Stimulated activated CD8-positive, alpha-beta memory T cell treated with anti-CD3 and anti-CD28 coated beads, Interleukin-7, amount 100 ng/mL, for 1 hour (primary cell): ENCODE data around the gene GRID1.
"Not testable (repeated sequence)": the region's sequence is repeated elsewhere in the genome, so short reads cannot be mapped to it uniquely, and the experiment has no call there.

Experiments used
- DNase-seq, 2 donors: peaks; one replicate each; pipeline ENCODE4 v3.0.0-alpha.2; 2020; ENCODE audit warnings: low read depth in 2 of 2

The GRID1 gene

DNA sequence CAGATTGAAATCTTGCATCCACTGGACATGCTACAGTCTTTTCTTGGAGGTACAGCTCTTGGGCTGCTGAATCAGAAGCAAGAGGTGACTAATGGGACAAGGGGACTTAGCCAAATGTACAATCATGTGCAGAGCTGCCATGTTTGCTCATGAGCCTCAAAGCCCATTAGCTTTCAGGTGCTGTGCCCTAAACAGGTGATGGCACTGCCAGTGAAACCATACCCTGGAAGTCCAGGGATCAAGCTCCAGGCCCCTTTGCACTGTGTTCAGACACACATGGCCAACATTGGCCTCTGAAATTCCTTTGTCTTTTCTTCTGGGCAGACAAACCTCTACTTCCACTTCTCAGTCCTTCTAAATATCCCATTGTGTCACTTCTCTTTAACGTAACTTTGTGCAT is 328.2 kb downstream of the GRID1 start:
- DNase-seq, result no peak

DNA sequence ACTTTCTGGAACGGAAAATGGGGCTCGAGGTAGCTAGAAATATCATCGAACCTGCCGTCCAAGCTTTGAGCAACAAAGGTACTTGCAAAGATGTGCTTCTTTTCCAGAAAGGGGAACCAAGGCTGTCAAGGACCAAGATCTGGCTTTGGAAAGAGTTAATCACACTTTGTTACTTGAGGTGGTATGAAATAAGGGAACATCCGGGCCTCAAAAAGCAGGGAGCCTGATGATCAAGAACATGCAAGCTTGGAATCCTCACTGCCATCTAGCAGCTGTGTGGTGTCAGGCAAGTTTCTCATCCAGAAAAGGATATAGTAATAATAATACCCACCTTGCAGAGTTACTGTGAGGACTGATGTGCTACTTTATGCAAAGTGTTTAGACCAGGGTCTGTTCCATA is 329.5 kb downstream of the GRID1 start:
- no peak for DNase-seq

DNA sequence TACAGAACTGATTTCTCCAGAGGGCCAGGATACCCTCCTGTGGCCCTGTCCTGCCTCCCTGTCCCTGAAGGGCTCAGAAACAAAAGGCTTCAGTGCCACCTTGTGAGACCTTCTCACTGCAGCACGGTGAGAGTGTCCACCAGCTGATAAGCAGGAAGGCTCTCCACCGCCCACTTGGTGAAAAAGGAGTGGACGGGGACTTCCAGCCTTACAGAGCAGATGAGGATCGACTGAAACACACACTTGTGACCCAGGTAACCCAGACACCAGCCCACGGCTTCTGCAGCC is 330.1 kb downstream of the GRID1 start:
- DNase-seq, result no peak

DNA sequence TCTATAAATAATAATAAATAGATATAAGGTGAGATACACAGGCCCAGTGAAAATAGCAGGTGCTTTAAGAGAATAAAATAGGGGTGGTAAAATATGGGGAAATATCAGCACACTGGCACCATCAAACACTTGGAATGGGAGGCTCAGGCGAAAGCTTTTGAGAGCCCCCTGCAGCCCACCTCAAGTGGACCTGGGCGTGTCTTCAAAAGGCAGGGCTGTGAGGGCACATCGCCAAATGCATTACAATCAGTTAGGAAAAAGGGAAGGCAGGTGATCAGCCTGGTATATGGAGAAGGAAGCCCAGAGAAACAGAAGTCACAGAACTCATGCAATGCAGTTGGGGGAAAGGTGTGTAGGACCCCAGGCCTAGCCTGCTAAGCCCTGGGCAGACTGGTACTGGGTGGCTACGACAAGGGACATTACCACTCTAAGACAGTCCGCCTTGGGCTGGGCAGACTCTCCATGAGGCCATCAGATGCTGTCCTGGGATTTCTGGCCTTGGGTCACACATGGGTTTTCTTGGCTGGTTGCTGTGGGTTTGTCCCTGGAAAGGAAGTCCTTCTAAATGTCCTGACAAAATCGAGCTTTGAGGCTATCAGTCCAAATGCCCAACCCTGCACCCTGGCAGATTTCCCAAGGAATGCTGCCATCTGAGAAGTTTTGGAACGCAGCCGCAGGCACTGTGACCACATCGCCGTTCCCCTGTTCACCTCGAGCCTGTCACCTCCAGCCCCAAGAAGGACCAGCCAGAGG is 330.6 kb downstream of the GRID1 start:
- DNase-seq, result no peak

DNA sequence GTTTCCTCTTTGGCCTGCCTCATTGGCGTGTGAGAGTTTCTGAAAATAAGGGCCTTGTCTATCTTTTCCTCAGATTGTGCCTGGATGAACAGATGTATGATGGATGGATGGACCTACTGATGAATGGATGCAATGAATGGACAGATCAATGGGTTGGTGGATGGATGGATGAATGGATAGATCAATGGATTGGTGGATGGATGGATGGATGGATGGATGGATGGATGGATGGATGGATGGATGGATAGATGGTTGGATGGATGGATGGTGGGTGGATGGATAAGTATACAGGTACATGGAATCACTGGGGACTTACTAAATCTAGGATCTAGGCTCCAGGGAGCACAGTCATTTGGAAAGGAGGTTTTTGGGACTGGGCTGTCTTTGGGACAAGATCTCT is 331.9 kb downstream of the GRID1 start:
- no peak for DNase-seq

DNA sequence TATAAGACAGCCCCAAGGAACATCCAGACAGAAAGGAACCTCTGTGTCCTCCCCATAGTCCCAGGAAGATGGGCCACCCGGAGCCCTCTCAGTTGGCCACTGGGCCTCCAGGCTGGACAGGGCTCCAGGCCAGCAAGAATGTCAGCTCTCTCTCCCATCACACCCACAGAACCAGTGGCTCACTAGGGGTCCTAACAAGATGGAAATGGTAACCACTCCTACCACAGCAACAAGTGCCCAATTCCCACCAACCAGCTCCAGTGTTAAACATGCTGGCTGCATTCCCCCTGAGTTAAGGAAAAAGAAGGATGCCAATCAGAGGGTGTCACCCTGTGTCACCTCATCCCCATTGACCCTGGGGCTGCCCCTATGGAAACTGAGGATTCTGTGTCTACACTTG is 333.0 kb downstream of the GRID1 start:
- DNase-seq, result no peak

DNA sequence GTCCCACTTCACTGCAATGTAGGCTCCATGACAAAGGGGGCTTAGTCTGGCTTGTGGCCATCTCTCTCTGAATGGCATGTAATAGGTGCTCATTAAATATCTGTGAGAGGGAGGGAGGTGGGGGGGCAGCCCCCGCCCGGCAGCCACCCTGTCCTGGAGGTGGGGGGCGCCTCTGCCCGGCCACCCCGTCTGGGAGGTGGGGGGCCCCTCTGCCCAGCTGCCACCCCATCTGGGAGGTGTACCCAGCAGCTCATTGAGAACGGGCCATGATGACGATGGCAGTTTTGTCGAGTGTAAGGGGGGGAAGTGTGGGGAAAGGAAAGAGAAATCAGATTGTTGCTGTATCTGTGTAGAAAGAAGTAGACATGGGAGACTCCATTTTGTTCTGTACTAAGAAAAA is 334.5 kb downstream of the GRID1 start:
- DNase-seq, result not testable (repeated sequence)

DNA sequence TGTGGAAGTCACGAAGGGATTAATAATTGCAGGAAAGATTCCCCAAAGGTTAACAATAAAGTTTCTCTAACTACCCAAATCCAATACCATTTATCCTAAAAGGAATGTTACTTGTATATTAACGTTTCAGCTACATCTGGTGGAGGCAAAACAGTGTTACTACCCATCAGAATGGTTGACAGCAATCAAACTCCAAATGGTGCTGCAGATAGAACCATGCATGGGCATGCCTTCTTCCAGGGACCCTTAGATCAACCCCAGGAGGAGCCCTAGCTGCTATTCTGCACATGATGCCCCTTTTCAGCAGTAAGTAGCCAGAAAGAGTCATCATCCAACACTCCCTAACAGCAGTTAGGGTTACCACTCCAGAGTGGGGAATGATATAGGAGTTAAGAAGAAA is 336.3 kb downstream of the GRID1 start:
- DNase-seq, result no peak

DNA sequence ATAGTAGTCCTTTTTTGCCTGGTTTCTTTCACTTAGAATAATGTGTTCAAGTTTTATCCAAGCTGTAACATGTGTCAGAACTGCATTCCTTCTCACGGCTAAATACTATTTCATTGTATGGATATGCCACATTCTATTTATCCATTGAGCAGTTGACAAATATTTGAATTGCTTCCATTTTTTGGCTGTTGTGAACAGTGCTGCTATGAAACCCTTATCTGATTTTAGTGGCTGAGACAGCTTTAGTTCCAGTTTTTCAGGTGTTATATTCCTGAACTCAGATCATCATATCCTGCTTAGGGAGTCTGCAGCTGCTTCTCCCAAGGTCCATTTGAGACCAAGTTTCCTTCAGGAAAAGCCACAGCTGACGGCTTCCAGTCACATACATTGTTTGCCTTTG is 339.2 kb downstream of the GRID1 start:
- no peak for DNase-seq

DNA sequence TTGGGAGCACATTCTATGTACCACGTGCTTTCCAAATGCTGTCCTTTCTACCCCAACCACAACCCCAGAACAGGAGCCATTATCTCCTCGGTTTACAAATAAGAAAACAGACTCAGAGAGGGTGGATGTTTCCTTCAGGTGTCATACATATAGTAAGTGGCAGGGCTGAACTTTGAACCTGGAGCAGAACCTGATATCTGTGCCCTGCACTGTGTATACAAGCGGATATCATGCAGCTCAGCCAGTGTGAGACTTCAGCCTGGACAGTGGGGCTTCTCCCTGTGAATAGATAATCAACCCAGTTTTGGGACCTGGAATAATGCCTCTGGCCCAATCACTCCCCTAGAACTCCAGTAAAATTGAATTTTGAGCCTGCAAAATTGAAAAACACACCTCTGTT is 341.1 kb downstream of the GRID1 start:
- DNase-seq, result no peak

DNA sequence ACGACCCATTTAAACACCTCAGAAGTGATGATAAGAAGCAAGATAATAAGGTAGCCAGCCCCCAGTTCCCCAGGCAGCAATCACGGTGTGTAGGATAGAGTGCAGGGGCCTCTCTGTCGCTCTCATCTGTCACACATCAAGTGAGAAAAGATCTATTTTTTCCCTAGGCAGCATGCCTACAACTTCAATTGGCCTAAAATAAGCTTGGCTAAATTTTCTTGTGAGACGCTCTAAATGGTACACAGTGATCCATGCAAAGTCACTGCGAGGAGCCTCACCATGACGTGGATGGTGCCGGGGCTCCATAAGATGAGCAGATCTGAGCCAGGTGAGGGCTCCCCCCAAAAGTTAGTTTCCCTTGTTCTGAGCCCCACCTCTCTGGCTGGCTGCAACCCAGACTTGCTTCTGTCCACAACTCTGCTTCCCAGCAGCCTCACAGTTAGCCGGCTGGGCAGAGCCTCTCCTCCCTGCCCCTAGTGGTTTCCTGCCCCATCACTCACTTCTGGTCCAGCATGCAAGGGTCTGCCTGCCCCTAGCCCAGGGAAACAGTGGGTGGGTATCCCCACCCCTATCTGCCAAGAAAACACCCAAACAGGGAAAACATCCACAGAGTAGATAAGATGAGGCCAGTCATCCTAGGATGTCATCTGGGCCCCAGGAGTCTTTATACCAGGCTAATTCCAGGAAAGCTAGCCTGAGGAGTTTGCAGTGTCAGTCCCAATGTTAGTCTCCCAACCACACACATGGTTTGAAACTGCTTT is 342.1 kb downstream of the GRID1 start:
- no peak for DNase-seq

DNA sequence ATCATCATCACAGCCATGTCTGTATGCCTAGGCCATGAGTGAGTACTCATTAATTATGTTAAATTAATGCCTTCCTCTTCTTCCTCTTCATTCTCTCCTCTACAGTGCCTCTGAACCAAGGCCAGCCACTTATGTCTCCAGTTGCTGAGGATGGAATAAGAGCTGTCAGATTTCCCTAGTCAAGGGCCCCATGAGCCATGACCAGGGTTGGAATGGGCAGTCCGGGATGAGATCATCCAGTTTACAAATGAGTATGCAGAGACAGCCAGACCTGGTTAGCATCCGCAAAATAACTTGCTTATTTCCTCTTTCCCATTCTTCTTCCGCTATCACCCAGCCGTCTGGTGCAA is 342.7 kb downstream of the GRID1 start:
- no peak for DNase-seq

DNA sequence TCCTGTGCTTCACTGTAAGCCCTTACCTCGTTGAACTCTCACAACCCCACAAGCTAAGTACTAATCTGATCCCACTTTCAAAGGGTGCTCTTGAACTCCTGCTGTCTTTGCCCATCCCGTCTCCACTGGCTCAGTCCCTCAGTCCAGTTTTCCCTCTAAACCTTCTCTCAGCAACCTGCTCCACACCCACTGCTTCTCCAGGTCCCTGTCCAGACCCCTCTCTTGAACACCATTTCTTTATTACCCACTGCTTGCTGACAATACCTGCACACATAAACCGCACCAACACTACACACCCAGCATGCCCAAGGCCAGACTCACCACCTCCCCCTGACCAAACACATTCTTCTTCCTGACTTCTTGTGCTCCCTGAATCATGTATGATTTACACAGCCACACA is 343.3 kb downstream of the GRID1 start:
- no peak for DNase-seq

DNA sequence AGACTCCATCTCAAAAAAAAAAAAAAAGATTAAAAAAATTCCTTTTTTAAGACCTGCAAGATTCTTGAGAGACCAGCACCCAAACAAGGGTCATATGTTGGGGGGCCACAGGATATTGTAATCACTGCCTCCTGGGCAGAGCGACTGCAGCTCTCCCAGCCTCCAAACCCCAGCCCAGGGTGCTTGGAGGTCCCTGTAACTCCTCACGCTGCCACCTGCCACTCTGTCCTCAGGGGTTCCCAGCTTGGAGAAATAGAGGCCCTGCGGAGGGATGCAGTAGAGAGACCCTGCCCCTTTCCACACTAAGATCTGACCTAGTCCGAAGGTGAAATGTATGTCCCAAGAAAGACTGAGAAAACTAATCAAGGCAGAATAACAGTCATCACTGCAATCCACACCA is 343.7 kb downstream of the GRID1 start:
- no peak for DNase-seq

DNA sequence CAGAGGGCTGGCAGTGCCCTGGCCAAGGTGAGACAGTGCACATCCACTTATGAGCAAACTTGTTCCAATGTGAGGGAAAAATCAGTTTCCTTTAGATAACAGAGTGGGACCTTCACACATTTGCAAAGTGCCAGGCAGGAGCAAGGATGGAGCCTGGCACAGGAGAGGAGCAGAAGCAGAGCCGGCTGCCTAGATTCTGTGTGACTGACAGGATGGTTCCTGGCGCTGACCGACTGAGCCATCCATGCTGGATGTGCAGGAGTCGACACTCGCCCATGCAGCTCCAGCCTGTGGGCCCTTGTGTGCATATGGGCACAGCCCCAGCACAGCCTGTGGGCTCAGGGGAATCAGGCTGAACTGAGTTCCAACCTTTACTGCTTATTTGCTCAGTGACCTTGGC is 346.5 kb downstream of the GRID1 start:
- no peak for DNase-seq

DNA sequence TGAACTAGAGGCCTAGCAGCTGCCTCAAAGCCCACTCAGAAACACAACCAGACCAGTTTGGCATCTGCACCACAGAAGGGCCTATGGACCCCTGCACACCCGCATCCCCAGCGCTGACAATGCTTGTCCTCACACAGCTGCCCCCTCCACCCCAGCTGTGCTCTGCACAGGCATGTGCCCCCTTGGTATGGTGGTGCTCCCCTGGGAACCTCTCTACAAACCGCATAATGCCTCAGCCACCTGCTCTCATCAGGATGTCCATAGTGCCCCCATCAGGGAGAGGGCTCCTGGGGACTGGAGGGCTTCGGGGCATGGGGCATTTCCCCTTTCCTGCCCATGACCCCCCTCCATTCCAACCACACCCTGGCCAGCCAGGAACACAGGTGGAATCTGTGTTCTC is 347.5 kb downstream of the GRID1 start:
- DNase-seq, result no peak

DNA sequence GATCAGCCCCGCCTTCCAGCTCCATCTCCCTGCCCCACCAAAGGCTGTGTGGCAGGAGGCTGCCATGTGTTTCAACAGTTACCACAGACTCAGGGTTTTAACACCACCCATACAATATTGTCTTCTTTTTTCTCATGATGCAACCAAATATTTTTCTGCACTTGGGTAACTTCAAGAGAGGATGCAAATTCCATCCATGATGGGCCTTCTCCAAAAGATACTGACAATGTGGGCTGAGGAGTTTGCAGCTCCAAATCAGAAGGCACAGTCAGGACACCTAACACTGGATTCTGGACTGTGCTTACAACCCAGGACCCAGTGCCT is 347.9 kb downstream of the GRID1 start:
- DNase-seq, result no peak

DNA sequence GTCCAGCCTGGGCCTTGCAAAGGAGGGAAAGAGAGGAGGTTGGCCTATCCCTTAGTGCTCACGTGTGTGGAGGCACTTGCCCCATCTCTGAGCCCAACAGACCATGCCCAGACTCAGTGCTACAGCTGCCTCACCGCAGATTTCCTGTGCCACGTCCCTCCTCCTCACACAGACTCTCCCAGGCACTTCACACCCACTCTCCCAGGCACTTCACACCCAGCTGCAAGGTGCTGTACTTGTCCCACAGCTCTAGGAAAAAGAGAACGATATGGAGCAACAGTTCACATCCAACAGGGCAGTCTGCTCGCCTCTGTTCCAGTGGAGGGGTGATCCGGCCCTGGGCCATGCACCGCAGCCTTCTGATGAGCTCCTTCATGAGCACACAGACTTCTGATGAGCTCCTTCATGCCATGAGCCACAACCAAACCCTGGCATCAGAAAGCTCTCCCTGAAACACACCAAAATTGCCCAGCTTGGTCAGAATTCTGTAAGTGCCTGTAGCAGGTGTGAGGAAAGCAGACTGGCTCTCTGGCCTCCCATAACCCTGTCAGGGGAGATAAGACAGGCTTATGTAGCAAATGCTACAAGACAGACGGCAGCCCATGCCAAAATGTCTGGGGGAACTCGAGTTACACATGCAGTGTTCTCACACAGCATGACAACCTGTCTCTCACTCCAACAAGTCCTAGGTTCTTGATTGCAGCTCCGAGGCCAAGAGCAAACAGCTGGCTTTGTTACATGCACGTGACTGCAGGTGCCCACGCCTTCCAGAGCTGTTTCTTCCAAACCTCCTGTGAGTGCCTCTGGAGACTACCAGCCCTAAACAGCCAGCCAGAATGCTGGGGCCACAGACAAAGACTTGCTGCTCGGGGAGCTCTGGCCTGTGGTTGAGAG is 348.5 kb downstream of the GRID1 start:
- no peak for DNase-seq

DNA sequence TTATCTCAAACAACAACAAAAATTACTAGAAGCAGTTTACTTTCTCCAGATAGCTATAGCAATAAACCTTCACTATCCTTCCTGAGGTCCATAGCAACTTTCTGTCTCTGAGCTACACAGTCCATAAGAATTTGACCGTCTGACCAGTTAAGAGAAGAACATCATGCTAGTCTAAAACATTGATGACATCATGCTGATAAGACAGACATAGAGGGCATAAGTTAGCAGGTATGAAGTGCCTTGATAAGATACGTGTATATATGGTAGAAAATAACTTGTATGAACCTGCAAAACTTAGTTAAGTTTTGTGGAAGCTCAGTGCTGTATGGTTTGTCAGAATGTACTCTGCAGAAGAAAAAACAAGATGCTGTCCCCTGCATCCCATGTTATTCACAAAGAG is 353.0 kb downstream of the GRID1 start:
- DNase-seq, result no peak

DNA sequence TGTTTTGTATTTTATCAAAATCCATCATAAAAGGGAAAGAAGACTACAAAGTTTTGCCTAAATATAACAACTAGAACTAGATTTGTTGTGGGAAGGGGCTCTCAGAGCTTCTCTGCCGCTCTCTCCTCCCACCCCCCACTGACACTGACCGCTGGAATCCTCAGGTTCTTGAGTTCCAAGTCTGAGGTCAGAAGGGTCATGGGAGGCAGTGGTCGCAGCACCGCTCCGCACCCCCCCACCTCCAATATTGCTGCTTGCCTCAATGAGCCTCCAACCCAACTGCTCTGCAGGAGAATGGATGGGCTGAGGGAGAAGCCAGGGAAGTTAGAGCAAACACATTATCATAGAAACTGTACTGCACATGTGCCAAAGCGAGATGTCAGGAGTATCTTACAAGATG is 359.4 kb downstream of the GRID1 start:
- no peak for DNase-seq

DNA sequence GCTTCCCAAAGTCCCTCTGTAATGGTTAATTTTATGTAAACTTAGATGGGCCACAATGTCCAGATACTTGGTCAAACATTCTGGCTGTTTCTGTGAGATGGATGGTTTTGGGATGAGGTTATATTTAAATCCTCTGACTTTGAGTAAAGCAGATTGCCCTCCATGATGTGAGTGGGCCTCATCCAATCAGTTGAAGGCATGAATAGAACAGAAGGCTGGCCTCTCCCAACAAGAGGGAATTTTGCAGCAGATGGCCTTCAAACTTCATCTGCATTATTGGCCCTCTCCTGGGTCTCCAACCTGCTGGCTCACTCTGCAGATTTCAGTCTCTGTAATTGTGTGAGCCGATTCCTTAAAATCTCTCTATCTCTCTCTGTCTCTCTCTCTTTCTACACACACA is 362.3 kb downstream of the GRID1 start:
- DNase-seq, result no peak

DNA sequence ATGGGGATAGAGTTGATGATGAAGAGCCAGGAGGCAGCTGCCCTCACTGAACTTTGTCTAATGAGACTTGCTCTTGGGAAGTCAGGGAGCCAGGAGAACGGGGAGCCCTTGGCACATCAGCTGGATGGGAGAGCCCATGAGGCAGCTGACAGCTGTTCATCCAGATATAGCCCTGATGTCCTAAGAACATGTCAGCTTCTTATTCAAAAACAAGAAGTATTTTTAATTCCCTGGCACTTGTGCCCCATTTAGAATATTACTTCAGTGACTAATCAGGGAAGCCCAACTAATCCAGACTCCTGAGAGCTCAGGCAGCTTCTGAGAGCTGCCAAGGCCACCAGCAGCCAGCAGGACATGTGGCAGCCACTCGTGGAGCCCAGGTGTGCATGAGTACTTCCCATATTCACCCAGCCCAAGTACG is 363.4 kb downstream of the GRID1 start:
- no peak for DNase-seq

DNA sequence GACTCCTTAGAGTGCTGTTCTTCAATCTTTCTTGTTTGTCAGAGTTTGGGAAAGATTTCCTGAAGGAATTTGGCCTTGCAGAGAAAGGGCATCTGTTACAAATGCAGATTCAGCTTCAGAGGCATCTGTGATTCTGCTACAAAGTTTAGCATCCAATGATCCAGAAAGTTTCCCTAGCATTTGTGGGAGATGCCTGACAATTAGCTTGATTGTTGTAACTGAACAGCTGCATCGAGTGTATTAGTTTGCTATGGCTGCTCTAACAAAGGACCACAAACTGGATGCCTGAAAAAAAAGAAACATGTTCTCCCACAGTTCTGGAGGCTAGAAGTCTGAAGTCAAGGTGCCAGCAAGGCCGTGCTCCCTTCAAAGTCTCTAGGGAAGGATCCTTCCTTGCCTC is 365.1 kb downstream of the GRID1 start:
- DNase-seq, result no peak
